Testis (tissue), 3 donors: ENCODE results near the gene OR10J4. TPM values are rescaled to one million over a fixed set of nuclear protein-coding genes. Genes with fewer than 3 reads are reported as not detected.
"Not testable (repeated sequence)": the region's sequence is repeated elsewhere in the genome, so short reads cannot be mapped to it uniquely, and the experiment has no call there.

Source experiments
- DNase-seq: peaks from one replicate; pipeline ENCODE4 v3.0.0-alpha.2; 2019
- H3K27ac ChIP-seq, 2 donors: fragments of 200-600 bp; sonication (generic); one replicate each; pipeline ENCODE4 v1.5.1; 2019
- H3K27me3 ChIP-seq: fragments of 200-600 bp; sonication (generic); one replicate; pipeline ENCODE4 v1.5.1; 2019
- H3K36me3 ChIP-seq: fragments of 200-600 bp; sonication (generic); one replicate; pipeline ENCODE4 v1.5.1; 2017; ENCODE audit warnings: low read depth; ENCODE audit errors: missing control alignments
- H3K4me1 ChIP-seq: fragments of 200-600 bp; sonication (generic); one replicate; pipeline ENCODE4 v1.5.1; 2019
- H3K4me3 ChIP-seq, 2 donors: fragments of 200-600 bp; sonication (generic); one replicate each; pipeline ENCODE4 v1.5.1; 2017 to 2019
- H3K9me3 ChIP-seq: fragments of 200-600 bp; sonication (generic); one replicate; pipeline ENCODE4 v1.5.1; 2017
- CTCF ChIP-seq, 3 experiments: fragments of 450-650 bp in 2 of 3; fragments of 200-600 bp in 1 of 3; sonication (generic) in 1 of 3; IDR thresholded peaks; one replicate each; pipeline ENCODE4 v1.5.1; 2016 to 2019; ENCODE audit warnings: antibody characterized with exemption in 3 of 3, mild to moderate bottlenecking in 2 of 3, moderate library complexity in 1 of 3
- POLR2A ChIP-seq: fragments of 450-650 bp; IDR thresholded peaks from one replicate; pipeline ENCODE4 v1.6.1; 2017; ENCODE audit warnings: antibody characterized with exemption, mild to moderate bottlenecking, moderate library complexity
- whole genome bisulfite sequencing, 2 donors: methylation state at CpG; one replicate each; pipeline ENCODE4 v1.1.5; 2018; 5-methylcytosine and 5-hydroxymethylcytosine counted together
- intact Hi-C: fragments of 100-400 bp; cut with DNase I; formaldehyde crosslinking; loops from one replicate; pipeline ENCODE4 v1.15.1; 2023; ENCODE audit warnings: low total_unique reads
- polyA plus RNA-seq: library from polyadenylated mRNA; stranded (reverse); fragments of 350-450 nt; fragmentation: Illumina TruSeq; extraction: RNeasy Lipid Tissue Mini Kit (QIAGEN cat#74804); gene quantifications from one replicate; pipeline ENCODE4 v1.2.3, GENCODE V29; 2014; ENCODE audit warnings: low read depth, low replicate concordance; ENCODE audit not compliant: insufficient read depth
- total RNA-seq, 2 donors: library from RNA; depleted of rRNA; stranded (reverse); fragments of >200 nt; gene quantifications; one replicate each; pipeline ENCODE4 v1.2.3, GENCODE V29; 2016

Gene OR10J4
- total and polyA plus RNA-seq, 3 donors from 2014 or later, result 0.87 TPM; not detected in 2

GRCh38 chr1:159442428-159442827, 10.4 kb downstream of the OR10J4 start:
- Histone ChIP-seq H3K27me3 (no peaks in the 10 kb centered on the region), H3K9me3 (no peaks in the 10 kb centered on the region), H3K36me3 (no peaks in the 10 kb centered on the region), H3K4me3 (no peak overlapping the region), H3K4me1 (no peaks in the 10 kb centered on the region), H3K27ac (no peak overlapping the region)
- 70 to 79% methylated on average over 2 of the region's 2 CpGs for WGBS, 2 donors
- intact Hi-C loops, result no loop called here
- no peak for DNase-seq
- TF ChIP-seq CTCF (IDR thresholded peaks at IDR 0.05), result no peak
- TF ChIP-seq POLR2A, result no peak

- Histone ChIP-seq H3K4me1 (no peaks in the 10 kb centered on the region), H3K36me3 (no peaks in the 10 kb centered on the region), H3K4me3 (no peak overlapping the region), H3K27me3 (no peaks in the 10 kb centered on the region), H3K9me3 (no peaks in the 10 kb centered on the region), H3K27ac (no peak overlapping the region)
- 49 to 57% methylated on average over 4 of the region's 4 CpGs for WGBS, 2 donors
- no peak for DNase-seq
- TF ChIP-seq CTCF (IDR thresholded peaks at IDR 0.05), result no peak
- TF ChIP-seq POLR2A, result no peak
- intact Hi-C loops, result no loop called here
Observed at GRCh38 chr1:159443066-159443750, 11.2 kb downstream of the OR10J4 start.

- Histone ChIP-seq H3K27me3 (no peaks in the 10 kb centered on the region), H3K36me3 (no peaks in the 10 kb centered on the region), H3K4me1 (no peaks in the 10 kb centered on the region), H3K4me3 (no peak overlapping the region), H3K9me3 (no peaks in the 10 kb centered on the region), H3K27ac (no peak overlapping the region)
- TF ChIP-seq POLR2A, result no peak
- TF ChIP-seq CTCF (IDR thresholded peaks at IDR 0.05), result no peak
- no peak for DNase-seq
- intact Hi-C loops, result no loop called here
Observed at GRCh38 chr1:159444511-159444910, 12.5 kb downstream of the OR10J4 start.

- no peaks in the 10 kb centered on the region for H3K9me3 ChIP-seq
- H3K4me1 ChIP-seq, result no peaks in the 10 kb centered on the region
- no peak overlapping the region for H3K4me3 ChIP-seq
- 80 to 83% methylated on average over 1 of the region's 1 CpG for WGBS, 2 donors
- H3K27me3 ChIP-seq, result no peaks in the 10 kb centered on the region
- no peak overlapping the region for H3K27ac ChIP-seq
- no peak for DNase-seq
- no peak for TF ChIP-seq POLR2A
- TF ChIP-seq CTCF (IDR thresholded peaks at IDR 0.05), result no peak
- intact Hi-C loops, result no loop called here
- no peaks in the 10 kb centered on the region for H3K36me3 ChIP-seq
Observed at GRCh38 chr1:159448181-159448580, 16.2 kb downstream of the OR10J4 start.

GRCh38 chr1:159449605-159450004, 17.6 kb downstream of the OR10J4 start:
- H3K4me3 ChIP-seq, DNase-seq, H3K9me3 ChIP-seq, H3K36me3 ChIP-seq, H3K4me1 ChIP-seq, H3K27me3 ChIP-seq, H3K27ac ChIP-seq, intact Hi-C loops: not testable (repeated sequence)
- WGBS, 2 donors, result 100% methylated on average over 4 of the region's 23 CpGs; no CpG with 5 or more reads in 1 of the 2 donors
